A673 (cell line): ENCODE results near the gene GMPPB.

ENCODE experiments used
- EZH2 ChIP-seq: fragments of 200-600 bp; sonication (generic); IDR thresholded peaks from 2 replicates; pipeline ENCODE4 v1.6.1; 2017; ENCODE audit warnings: borderline replicate concordance, low read depth, mild to moderate bottlenecking, mixed read lengths, antibody characterized with exemption, low read length; ENCODE audit not compliant: poor library complexity, severe bottlenecking
- TF ChIP-seq, protein P1 (sequence below): fragments of 300-800, 200-600 bp; sonication (generic); conservative IDR thresholded peaks from 2 replicates; pipeline ENCODE4 v1.5.1; 2017; ENCODE audit warnings: low read depth, mild to moderate bottlenecking, antibody characterized with exemption, low read length, moderate library complexity, mixed read lengths

DNA sequence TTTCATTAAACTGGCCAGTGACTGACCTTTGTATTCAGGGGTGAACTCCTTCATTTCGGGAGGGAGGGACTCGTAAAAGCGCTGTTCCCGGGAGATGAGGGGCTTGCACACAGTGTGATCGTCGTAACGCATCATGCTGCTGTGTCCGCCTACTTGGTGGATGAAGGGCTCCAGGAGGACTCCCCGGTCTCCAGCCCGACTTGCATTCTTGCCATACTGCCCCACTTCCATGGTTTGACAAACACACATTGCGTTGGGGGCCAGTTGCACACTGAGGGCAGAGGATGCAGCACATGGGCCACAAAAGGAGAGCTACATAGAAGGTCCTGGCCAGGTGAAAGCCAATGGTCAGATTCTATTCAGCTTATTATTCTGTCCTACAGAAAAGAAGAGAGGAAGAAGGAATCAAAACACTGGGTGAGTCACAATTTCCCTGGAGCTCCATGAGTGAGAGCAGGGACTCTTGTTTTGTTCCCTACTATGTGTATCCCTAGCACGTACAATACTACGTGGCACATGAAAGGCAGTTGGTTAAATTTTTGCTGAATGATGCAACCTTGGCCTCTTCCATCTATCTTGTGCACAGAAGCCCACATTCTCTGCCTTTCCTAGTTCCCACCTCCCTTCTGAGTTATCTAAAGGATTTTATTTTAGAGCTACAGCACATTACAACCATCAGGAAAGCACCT lies 24.2 kb upstream of the GMPPB start:
- TF ChIP-seq, protein P1, sequence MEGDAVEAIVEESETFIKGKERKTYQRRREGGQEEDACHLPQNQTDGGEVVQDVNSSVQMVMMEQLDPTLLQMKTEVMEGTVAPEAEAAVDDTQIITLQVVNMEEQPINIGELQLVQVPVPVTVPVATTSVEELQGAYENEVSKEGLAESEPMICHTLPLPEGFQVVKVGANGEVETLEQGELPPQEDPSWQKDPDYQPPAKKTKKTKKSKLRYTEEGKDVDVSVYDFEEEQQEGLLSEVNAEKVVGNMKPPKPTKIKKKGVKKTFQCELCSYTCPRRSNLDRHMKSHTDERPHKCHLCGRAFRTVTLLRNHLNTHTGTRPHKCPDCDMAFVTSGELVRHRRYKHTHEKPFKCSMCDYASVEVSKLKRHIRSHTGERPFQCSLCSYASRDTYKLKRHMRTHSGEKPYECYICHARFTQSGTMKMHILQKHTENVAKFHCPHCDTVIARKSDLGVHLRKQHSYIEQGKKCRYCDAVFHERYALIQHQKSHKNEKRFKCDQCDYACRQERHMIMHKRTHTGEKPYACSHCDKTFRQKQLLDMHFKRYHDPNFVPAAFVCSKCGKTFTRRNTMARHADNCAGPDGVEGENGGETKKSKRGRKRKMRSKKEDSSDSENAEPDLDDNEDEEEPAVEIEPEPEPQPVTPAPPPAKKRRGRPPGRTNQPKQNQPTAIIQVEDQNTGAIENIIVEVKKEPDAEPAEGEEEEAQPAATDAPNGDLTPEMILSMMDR: no peak
- no peak for TF ChIP-seq EZH2
